Ammon's horn (tissue), 1 donor: ENCODE measurements around the gene DUSP7.

Source experiments
- DNase-seq: peaks from one replicate; pipeline ENCODE4 v3.0.0-alpha.2; 2016; ENCODE audit warnings: low spot score

DUSP7 gene, protein sequence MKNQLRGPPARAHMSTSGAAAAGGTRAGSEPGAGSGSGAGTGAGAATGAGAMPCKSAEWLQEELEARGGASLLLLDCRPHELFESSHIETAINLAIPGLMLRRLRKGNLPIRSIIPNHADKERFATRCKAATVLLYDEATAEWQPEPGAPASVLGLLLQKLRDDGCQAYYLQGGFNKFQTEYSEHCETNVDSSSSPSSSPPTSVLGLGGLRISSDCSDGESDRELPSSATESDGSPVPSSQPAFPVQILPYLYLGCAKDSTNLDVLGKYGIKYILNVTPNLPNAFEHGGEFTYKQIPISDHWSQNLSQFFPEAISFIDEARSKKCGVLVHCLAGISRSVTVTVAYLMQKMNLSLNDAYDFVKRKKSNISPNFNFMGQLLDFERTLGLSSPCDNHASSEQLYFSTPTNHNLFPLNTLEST

DNA sequence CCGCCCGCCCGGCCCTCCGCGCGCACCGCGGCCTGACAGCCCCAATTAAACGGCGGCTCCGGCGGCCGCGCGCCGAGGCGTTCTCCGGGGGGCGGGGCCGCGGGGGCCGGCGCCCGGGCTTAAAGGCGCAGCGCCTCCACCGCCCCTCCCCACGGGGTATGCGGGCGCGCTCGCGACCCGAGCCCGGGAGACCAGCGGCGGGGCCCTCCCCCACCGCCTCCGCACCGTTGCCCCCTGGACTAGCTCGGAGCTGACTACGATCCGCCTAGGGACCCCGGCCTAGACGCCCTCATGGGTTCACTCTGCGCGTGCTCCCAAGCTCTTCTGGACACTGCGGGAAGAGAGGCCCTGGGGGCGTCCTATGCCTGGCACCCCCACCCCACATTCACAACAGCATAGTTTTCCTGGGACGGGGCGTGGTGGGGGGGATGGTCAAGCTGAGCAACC, at the start of gene DUSP7:
Gene DUSP7 (minus strand): TSS at position 51 of the 447 bp plus-strand sequence. CDS start 205 bp downstream, outside the sequence.
- DNase-seq = peak; percentile 77

DNA sequence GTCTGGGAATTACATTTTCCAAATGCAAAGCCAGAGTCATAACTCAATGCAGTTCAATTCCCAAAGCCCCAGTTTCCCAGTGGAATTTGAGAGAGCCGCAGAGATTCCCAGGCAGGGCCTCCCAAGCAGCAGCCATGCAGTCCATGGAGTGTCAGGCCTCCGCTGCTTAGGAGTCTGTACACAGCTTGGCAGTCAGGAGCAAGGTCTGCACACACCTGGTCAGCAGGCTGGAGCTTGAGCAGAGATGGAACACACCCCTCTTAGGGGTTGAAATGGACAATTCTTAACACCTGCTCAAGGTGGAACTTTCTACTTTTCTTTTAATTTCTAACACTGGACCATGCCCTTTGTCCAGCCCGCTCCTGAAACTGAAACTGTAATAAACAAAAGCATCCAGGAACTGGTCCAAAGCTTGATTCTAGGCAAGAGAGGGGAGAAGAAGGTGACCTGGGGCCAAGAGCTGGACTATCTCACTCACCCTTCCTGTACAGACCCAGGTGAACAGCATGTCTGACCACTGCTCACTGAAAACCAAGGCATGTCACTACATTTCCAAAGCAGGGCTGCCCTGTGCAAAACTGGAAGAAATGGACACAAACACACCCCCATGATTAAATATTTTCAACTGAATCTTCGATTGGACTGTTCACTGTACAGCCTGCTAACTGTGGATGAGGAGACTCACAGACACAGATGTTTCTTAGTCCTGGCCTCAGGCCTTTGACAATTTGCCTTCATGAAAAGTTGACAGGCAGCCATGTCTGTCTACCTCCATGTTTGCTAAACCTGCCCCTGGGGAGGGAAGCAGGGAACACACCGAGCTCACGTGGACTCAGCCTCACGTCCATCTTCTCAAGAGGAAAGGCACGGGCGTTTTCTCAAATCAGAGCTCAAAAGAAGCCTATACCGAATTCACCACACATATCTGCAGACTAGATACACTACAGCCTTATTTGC, 48.6 kb upstream of the DUSP7 start:
- DNase-seq = no peak

DNA sequence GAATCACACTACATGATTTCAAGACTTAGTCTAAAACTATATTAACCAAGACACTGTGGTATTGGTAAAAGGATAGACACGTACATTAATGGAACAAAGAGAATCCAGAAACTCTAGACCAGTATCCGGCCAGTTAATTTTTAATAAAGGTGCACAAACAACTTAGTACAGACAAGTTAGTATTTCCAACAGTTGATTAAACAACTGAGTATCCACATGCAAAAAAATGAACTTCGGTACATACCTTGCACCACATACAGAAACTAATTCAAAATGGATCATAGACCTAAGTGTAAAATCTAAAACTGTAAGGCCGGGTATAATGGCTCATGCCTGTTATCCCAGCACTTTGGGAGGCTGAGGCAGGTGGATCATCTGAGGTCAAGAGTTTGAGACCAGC, 46.6 kb upstream of the DUSP7 start:
- DNase-seq = no peak

DNA sequence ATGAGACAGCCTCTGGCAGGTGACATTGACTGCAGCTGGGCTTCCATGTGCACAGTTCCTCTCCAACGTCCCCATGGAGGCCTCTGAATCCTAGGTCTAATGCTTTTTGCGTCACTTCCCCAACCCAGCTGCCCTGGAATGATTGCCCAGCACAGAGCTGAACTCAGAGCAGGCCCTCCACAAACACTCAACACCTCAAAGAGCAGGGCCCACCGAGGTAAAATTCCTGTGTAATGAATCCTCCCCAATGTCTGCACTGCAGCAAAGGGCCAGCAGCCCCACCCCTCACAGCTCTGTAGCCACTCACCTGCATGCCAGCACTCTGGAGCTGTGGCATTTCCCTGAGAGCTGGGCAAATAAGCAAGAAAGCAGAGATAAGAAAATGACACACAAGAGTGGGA, 42.6 kb upstream of the DUSP7 start:
- DNase-seq = no peak

DNA sequence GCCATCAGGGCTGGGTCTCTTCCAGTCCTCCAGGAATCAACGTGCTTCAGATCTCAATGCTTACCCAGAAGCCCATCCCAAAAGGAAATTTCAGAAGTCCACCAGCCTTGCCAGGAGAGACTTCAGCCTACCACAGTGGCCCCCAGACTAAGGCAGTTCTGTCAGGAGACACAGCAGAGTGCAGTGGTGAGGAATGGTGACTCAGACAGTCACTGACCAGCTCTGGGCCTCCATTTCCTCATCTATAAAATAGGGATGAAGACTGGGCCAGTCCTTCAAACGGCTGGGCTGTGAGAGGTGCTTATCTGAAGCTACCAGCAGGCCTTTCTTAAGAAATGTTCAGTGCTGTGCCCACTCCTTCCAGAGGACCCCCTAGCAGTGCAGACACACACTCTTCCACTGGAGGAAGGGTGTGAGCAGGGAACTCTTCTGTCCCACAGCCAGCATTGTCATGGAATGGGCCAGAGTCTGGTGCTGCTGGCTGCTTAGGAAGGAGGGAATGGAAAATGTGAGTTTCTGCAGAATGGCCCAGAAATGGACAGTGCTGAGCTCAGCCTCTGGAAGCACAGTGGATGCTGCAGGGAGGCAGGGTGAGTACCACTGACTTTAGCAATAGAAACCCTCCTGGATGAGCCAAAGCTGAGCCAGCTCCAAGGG, 41.6 kb upstream of the DUSP7 start:
- no peak for DNase-seq

DNA sequence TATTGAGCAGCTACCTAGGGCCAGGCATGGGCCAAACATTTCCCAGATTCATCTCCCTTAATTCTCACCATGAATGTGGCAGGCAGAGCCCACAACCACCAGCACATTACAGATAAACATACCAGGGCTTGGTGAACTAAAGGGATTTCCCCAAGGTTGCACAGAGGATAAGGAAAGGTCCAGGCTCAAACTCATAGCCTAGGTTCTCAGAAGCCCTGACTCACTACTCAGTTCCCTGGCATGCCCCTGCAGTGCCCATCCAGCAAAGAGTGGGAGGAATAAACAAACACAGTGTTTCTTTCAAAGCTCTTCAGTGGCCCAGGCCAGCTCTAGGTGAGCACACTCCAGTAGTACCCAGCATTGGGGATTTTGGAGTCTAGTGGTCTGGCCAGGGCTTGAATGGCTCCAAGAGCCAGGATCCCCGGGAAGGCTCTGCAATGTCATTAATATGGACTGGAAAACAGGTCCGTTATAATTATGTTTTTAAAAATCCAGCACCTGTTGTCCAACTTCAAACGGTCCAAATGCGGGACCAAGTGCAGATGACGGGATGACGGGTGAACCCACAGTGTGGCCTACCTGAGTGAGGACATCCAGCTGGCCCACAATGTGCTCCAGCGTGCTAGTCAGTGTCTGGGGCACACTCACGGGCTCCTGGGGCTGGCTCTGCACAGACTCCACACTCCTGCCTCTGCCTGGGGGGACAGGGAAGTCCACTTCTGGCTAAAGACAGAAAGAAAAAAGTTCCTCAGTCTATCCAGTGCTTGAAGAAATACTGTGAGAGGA, 39.8 kb upstream of the DUSP7 start:
- no peak for DNase-seq

DNA sequence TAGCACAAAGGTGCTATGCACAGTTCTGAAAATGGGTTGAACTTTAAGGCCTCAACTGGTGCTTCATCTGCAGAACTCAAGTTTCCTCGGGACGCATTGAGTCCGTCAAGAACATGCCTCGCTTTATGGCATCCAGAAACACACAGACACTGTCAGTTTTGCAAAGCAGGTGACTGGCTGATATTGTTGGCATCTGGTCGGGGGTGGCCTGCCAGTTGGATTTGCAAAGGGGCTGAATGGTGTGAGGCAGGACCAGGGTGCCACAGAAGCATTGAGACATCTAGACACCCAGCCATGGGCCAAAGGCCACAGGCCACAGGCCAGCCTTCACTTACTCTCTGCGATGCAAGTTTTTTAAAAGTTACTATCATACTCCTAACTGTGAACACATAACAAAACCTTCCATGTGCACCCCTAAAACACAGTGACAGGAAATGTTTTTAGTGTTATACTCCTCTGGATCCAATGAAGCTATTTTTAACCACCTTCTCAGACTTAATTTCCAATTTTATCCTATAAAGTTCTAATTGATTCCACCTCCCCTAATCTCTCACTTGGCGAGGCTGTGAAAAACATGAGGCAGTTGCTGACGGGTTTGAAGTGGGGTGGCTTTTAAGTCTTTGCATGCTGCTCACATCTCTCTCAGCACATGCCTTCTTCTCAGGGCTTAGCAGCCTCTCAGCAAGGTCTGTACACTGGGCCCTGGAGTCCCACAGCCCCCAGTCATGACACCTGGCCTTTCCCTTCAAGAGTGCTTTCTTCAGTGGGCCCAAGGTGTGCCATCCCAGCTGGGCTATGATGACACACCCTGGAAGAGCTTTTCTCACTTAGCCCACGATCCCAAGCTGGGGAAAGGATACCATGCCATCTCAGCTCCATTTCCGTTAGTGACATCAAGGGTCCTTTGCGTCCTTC, 38.5 kb upstream of the DUSP7 start:
- DNase-seq = no peak

DNA sequence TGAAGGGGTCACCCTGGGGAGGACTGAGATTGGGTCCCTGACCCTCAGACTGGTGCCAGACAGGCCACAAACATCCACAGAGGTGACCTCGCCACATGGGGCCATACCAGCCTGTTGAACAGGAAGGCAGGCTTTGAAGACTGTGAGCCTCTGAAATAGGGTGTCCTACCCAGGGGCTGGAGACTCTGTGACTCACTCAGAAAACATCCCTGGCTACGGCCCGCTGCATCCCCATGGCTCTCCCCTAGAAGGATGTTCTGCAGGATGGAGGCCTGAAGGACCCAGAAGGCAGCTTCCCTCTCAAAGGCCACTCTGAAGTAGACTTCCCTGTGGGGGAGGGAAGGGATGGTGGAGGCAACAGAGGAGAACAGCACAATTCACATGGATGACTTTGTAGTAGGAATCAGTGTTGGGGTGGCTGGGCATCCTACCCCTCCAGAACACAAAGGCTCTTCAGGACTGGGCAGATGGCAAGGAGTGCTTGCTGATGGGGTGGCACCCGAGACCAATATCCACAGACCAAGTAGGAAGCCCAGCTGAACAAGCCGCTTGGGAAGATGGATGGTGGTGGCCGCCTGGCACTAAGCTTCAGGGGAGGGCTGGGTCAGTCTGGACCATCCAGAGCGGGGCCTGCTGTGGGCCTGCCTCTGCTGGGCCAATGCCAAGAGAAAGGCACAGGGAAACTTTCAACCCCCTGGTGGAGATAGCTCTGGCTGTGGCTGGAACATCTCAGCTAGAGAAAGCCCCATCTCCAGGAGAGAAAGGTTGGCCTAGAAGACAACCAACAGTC, 37.6 kb upstream of the DUSP7 start:
- no peak for DNase-seq

DNA sequence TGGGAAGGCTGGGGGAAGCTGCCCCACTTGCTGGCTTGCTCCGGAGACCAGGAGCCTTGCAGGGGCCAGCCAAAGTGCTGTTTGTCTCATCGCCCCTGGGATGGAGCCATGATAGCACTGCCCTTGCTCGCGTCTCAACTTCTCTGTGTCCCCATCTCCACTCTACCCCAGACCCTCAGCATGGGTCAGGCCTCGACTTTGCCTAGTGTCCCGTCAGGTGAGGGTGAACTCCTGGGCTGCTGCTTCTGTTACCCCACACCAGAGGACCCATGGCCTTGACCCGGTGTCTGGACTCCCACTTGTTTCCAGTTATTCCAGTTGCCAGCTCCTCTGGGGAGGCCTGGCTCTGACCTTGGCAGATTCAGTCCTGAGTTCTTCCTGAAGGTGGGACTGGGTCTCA, 36.5 kb upstream of the DUSP7 start:
- DNase-seq = no peak

DNA sequence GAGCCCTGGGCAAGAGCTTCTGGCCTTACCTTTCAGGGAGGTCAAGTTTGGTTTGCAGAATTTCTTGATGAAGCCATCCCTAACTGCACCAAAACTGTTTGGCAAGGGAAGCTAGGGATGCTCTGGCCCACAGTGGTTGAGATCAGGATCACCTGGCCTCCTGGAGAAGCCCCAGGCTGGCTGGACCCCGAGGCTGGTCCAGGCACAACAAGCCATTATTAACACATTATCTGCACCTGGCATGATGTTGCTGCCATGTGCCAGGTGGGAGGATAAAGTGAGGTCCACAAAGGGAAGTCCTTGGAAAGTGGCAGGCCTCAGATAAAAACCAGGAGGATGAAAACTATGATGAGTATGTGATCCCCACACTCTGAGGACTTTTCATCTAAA, 35.9 kb upstream of the DUSP7 start:
- no peak for DNase-seq

DNA sequence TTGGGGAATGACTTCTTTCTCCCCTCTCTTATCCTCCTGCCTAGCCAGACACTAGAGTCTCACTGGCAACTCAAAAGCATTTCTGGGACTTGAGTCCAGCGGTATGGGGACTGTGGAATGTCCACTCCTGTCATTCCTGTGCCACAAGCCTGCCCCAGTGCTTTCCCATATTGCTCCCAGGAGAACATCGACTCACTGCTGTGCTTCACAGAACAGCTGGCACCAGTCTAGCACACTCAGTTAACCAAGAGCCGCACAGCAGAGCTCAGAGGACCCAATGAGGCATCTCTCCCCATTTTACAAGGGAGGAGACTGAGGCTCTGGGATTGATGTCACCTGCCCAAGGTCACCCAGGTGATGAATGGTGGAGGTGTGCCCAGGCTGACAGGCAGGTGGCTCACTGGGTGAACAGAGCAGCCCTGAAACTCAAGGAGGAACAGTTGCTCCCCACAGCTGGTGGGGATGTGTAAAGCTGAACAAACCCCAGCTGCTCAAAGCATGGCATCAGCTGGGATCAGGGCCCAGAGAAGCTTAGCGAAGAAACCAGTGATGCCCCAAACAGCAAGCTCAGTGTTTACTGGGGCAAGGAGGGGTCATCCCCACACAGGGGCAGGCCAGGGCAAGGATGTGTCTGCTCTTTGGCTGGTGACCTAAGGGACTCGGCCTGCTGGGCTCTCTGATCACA, 35.4 kb upstream of the DUSP7 start:
- peak; percentile 79 for DNase-seq

DNA sequence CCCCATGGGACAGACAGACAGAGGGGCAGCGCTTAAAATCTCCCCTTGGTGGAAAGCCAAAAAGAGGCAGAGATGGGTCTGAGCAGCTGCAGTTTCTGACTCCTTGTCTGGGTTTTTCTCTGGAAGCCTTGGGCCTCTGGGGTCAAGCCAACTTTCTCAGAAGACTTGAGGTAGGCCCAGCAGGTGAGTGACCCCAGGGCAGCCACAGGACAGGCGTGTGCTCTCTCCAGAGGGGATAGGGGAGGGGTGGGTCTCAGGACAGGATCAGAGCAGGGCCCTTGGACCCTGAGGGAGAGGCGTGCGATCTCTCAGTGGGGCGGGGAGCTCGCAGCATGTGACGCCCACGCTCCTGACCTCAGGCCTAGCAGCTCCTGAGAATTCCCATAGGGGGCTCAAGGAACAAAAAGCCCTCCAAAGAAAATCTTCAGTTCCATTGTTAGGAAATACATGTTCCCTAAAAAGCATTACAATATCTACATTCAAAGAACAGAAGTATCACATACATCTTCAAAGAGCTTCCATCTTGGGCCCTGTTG, 34.6 kb upstream of the DUSP7 start:
- no peak for DNase-seq

DNA sequence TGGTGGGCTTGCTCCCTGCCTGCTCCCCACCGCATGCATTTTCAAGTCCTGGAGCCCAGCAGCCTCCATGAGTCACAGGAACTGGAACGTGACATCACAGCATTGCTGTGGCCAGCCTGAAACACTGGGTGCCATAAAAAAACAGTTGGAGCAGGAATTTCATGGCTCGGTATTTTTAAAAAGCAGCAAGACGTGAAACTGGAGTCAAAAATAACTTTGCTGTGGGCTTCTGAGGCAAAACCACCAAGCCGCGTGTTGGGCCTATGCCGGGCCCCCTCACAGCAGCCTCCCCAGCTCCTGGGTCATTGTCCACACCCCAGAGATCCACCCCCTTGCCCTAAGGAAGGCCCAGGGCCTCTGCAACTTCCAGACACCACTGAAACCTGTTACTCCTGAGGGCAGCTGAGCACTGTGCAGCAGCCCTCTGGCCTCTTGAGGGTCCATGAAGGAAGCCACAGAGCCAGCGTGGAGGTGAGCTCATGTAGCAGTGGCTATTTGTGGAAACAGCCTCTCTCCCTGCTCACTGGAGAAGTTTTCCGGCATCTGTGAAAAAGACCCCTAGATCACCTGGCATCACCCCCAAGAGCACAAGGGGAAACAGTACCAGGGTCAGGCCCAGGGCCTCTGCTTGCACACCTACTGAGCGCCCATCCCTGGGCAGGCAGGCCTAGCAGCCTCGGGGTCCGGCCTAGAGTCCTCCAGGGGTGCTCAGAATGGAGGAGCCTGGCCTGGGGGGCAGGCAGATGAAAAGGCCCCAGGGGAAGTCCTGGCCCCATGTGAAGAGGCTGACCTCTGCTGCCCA, 34.0 kb upstream of the DUSP7 start:
- DNase-seq = no peak

DNA sequence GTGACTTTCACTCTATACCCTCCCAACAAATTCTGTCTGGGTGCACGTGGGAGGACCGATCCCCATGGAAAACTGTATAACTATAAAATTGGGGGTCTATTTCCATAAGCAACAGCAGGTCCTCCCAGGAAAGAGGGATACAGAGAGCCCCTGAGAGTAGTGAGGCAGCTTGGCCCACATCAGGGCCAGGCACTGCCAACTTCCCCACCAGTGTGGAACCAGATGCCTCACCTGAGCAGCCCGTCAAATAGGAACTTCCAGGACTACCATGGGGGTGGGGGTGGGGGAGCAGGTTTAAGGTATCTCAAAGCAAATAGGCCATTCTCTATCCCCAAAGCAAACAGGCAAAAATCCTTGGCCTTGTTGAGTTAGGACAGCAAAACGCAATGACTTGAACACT, 33.3 kb upstream of the DUSP7 start:
- DNase-seq = no peak

DNA sequence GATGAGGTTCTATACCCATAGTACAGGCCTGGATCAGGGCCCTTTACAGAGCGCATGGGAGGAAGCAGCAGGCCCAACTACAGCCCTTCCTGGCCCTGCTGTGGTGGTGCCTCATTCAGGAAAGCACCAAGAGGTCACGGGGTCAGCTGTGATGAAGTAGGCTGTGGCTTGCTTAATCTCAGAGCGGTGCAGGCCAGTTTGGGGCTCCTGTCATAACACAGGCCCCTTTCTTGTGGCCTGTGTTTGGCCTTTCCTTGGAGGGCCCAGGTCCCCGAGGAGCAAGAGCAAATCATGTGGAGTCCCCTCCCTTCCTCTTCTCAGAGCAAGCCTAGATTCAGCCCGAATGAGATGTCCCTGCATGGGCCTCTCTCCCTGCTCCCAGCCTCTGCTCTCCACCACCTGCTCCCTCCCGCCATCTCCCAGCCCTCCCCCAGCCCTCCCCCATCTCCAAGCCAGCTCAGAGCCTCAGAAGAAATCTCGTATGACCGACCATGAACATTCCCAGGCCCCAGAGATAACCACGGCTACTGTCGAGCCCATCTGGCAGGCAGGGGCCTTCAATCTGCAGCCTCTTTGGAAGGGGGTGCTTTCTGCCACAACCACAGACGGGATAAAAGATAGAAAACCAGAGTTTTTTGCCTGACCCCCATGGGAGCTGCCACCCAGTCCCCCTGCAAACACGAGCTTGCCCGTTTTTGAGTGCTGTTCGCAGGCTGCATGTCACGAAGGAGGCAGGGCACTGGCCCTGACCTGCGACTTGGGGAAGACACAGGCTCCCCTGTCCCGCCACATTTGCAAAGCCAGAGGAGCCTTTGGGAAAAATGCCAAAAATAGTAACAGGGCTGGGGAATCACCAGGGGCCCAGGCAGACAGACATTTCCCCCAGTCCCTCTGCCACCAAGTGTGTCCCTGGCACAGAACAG, 32.3 kb upstream of the DUSP7 start:
- no peak for DNase-seq

DNA sequence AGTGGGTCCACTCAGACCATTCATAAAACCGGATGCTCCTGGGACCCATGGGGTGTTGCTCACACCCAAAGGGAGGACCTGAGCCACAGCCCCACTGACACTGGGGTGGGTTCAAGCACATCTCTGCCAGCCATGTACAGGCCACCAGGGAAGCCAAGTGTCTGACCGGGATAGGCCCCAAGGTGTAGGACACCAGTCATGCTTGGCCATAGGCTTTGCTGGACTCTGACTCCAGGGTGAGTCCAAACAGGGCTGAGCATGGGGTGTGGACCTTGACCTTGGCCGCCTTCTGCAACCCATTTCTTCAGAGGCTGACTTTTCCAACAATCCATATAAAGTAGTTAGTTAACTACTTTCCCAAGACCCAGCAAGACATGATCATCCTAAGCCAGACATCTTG, 31.4 kb upstream of the DUSP7 start:
- no peak for DNase-seq
